ENCODE results near the gene CLDN12.

CLDN12 gene

DNA sequence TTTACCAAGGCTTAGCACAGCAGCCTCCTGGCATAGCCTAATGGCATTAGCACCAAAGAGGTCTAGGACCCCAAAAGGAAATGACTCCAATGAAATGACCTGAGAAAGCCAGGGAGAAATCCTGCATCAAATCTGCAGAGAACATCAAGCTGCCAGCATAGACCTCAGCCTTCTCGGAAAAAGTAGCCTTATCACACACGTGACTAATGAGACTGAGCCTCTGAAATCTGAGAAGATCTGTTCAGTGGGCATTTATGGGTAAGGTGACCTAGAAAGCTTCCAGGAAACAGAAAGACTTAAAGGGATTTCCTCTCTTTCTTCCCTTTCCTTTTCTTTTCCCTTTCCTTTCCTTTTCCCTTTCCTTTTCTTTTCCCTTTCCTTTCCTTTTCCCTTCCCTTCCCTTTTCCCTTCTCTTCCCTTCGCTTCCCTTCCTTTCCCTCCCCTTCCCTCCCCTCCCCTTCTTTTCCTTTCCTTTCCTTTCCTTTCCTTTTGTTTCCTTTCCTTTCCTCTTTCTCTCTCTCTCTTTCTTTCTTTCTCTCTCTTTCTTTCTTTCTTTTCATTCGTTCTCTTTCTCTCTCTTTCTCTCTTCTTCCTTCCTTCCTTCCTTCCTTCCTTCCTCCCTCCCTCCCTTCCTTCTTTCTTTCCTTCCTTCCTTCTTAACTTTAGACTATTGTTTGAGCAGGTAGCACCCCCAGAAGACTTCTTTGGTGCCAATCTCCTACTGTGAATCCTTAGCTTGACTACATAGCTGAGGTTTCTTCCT is 43.1 kb downstream of the CLDN12 start:
- peak overlapping the region; percentile 33 for H2AFZ ChIP-seq (ENCODE audit: low read length)
- no peaks in the 10 kb centered on the region for H3K9me3 ChIP-seq (replicated peaks in 1 of 2; ENCODE audit: control insufficient read depth in 2 of 2, insufficient read depth in 1 of 2, low read depth in 1 of 2, low read length in 2 of 2)
- H2BK12ac ChIP-seq (ENCODE audit: low read length), result no peak overlapping the region
- H2BK120ac ChIP-seq (ENCODE audit: low read depth, low read length), result no peak overlapping the region
- no CpG with 5 or more reads among the region's 4 CpGs for WGBS, 2 donors (ENCODE audit: extremely low coverage in 2 of 2, insufficient read length in 2 of 2, insufficient replicate concordance in 1 of 2)
- H3K27me3 ChIP-seq (ENCODE audit: control insufficient read depth in 3 of 3, insufficient read depth in 3 of 3, low read depth in 1 of 3, low read length in 3 of 3), result no peaks in the 10 kb centered on the region
- no peaks in the 10 kb centered on the region for H3K36me3 ChIP-seq (replicated peaks in 1 of 2; ENCODE audit: control insufficient read depth in 2 of 2, insufficient read depth in 2 of 2, low read length in 2 of 2)
- no peak overlapping the region for H4K91ac ChIP-seq (ENCODE audit: low read depth, low read length, poor library complexity)
- H3K9ac ChIP-seq (ENCODE audit: low read depth, low read length, poor library complexity), result no peak overlapping the region
- H3K4me1 ChIP-seq (ENCODE audit: control insufficient read depth in 2 of 2, insufficient read depth in 1 of 2, low read depth in 1 of 2, low read length in 2 of 2), result no peaks in the 10 kb centered on the region
- H3K14ac ChIP-seq (ENCODE audit: low read length), result no peak overlapping the region
- H3K27ac ChIP-seq (replicated peaks; ENCODE audit: low read length), result no peak overlapping the region
- H2BK15ac ChIP-seq (ENCODE audit: low read length), result no peak overlapping the region
- no peak overlapping the region for H3K18ac ChIP-seq (ENCODE audit: low read length)
- no peak overlapping the region for H3K4me2 ChIP-seq (ENCODE audit: insufficient read depth, low read length, poor library complexity, severe bottlenecking)
- no peaks in the 10 kb centered on the region for H3K79me1 ChIP-seq (ENCODE audit: low read depth, low read length)
- no peak overlapping the region for H3K4me3 ChIP-seq (ENCODE audit: low read length in 2 of 2)
- H3K23ac ChIP-seq (ENCODE audit: low read depth, low read length, poor library complexity), result no peak overlapping the region
- no peak overlapping the region for H3K4ac ChIP-seq (ENCODE audit: low read length)
- H2AK5ac ChIP-seq (ENCODE audit: low read depth, low read length), result no peak overlapping the region
- H2BK5ac ChIP-seq (ENCODE audit: low read length), result no peak overlapping the region
- H4K8ac ChIP-seq (ENCODE audit: low read depth, low read length), result no peak overlapping the region
- no peak for DNase-seq (ENCODE audit: low spot score)

GRCh38 chr7:90453259-90453891 is 50.1 kb downstream of the CLDN12 start:
- DNase-seq (ENCODE audit: low spot score), result no peak
- Histone ChIP-seq H3K18ac (ENCODE audit: low read length) (no peak overlapping the region), H2BK120ac (ENCODE audit: low read depth, low read length) (no peak overlapping the region), H3K23ac (ENCODE audit: low read depth, low read length, poor library complexity) (no peak overlapping the region), H2AK5ac (ENCODE audit: low read depth, low read length) (no peak overlapping the region), H3K4me2 (ENCODE audit: insufficient read depth, low read length, poor library complexity, severe bottlenecking) (no peak overlapping the region), H2AFZ (ENCODE audit: low read length) (no peak overlapping the region), H3K4ac (ENCODE audit: low read length) (no peak overlapping the region), H2BK12ac (ENCODE audit: low read length) (no peak overlapping the region), H4K91ac (ENCODE audit: low read depth, low read length, poor library complexity) (no peak overlapping the region), H3K36me3 (replicated peaks in 1 of 2; ENCODE audit: control insufficient read depth in 2 of 2, insufficient read depth in 2 of 2, low read length in 2 of 2) (no peaks in the 10 kb centered on the region), H3K79me1 (ENCODE audit: low read depth, low read length) (no peaks in the 10 kb centered on the region), H2BK5ac (ENCODE audit: low read length) (no peak overlapping the region), H3K9ac (ENCODE audit: low read depth, low read length, poor library complexity) (no peak overlapping the region), H3K27ac (replicated peaks; ENCODE audit: low read length) (no peak overlapping the region), H3K14ac (ENCODE audit: low read length) (no peak overlapping the region), H4K8ac (ENCODE audit: low read depth, low read length) (no peak overlapping the region), H3K27me3 (ENCODE audit: control insufficient read depth in 3 of 3, insufficient read depth in 3 of 3, low read depth in 1 of 3, low read length in 3 of 3) (no peaks in the 10 kb centered on the region), H3K9me3 (replicated peaks in 1 of 2; ENCODE audit: control insufficient read depth in 2 of 2, insufficient read depth in 1 of 2, low read depth in 1 of 2, low read length in 2 of 2) (no peaks in the 10 kb centered on the region), H3K4me1 (ENCODE audit: control insufficient read depth in 2 of 2, insufficient read depth in 1 of 2, low read depth in 1 of 2, low read length in 2 of 2) (no peaks in the 10 kb centered on the region), H2BK15ac (ENCODE audit: low read length) (no peak overlapping the region), H3K4me3 (ENCODE audit: low read length in 2 of 2) (no peak overlapping the region)

- Histone ChIP-seq H2BK120ac (ENCODE audit: low read depth, low read length) (no peak overlapping the region), H3K36me3 (replicated peaks in 1 of 2; ENCODE audit: control insufficient read depth in 2 of 2, insufficient read depth in 2 of 2, low read length in 2 of 2) (no peaks in the 10 kb centered on the region), H3K14ac (ENCODE audit: low read length) (no peak overlapping the region), H2BK12ac (ENCODE audit: low read length) (no peak overlapping the region), H3K27me3 (ENCODE audit: control insufficient read depth in 3 of 3, insufficient read depth in 3 of 3, low read depth in 1 of 3, low read length in 3 of 3) (no peaks in the 10 kb centered on the region), H3K4me2 (ENCODE audit: insufficient read depth, low read length, poor library complexity, severe bottlenecking) (no peak overlapping the region), H2BK5ac (ENCODE audit: low read length) (no peak overlapping the region), H3K9ac (ENCODE audit: low read depth, low read length, poor library complexity) (no peak overlapping the region), H3K23ac (ENCODE audit: low read depth, low read length, poor library complexity) (no peak overlapping the region), H3K4me3 (ENCODE audit: low read length in 2 of 2) (no peak overlapping the region), H3K79me1 (ENCODE audit: low read depth, low read length) (no peaks in the 10 kb centered on the region), H3K4me1 (ENCODE audit: control insufficient read depth in 2 of 2, insufficient read depth in 1 of 2, low read depth in 1 of 2, low read length in 2 of 2) (no peaks in the 10 kb centered on the region), H4K8ac (ENCODE audit: low read depth, low read length) (no peak overlapping the region), H4K91ac (ENCODE audit: low read depth, low read length, poor library complexity) (no peak overlapping the region), H2AFZ (ENCODE audit: low read length) (no peak overlapping the region), H2AK5ac (ENCODE audit: low read depth, low read length) (no peak overlapping the region), H3K4ac (ENCODE audit: low read length) (no peak overlapping the region), H3K18ac (ENCODE audit: low read length) (no peak overlapping the region), H2BK15ac (ENCODE audit: low read length) (no peak overlapping the region), H3K27ac (replicated peaks; ENCODE audit: low read length) (no peak overlapping the region), H3K9me3 (replicated peaks in 1 of 2; ENCODE audit: control insufficient read depth in 2 of 2, insufficient read depth in 1 of 2, low read depth in 1 of 2, low read length in 2 of 2) (no peaks in the 10 kb centered on the region)
- WGBS, 2 donors (ENCODE audit: extremely low coverage in 2 of 2, insufficient read length in 2 of 2, insufficient replicate concordance in 1 of 2), result no CpG with 5 or more reads among the region's 1 CpG
- DNase-seq (ENCODE audit: low spot score), result no peak
These were observed 50.7 kb downstream of the CLDN12 start for GRCh38 chr7:90453931-90454330.

- no peak overlapping the region for H3K18ac ChIP-seq (ENCODE audit: low read length)
- no peak overlapping the region for H2BK5ac ChIP-seq (ENCODE audit: low read length)
- no peak overlapping the region for H3K9ac ChIP-seq (ENCODE audit: low read depth, low read length, poor library complexity)
- no peak overlapping the region for H2AK5ac ChIP-seq (ENCODE audit: low read depth, low read length)
- H2BK120ac ChIP-seq (ENCODE audit: low read depth, low read length), result no peak overlapping the region
- no peak overlapping the region for H3K27ac ChIP-seq (replicated peaks; ENCODE audit: low read length)
- no peak overlapping the region for H3K4me3 ChIP-seq (ENCODE audit: low read length in 2 of 2)
- no peak overlapping the region for H2BK15ac ChIP-seq (ENCODE audit: low read length)
- H3K23ac ChIP-seq (ENCODE audit: low read depth, low read length, poor library complexity), result no peak overlapping the region
- no peaks in the 10 kb centered on the region for H3K79me1 ChIP-seq (ENCODE audit: low read depth, low read length)
- peak overlapping the region; percentile 82 for H2AFZ ChIP-seq (ENCODE audit: low read length)
- H3K27me3 ChIP-seq (ENCODE audit: control insufficient read depth in 3 of 3, insufficient read depth in 3 of 3, low read depth in 1 of 3, low read length in 3 of 3), result no peaks in the 10 kb centered on the region
- peak; percentile 17 for DNase-seq (ENCODE audit: low spot score)
- H3K4me1 ChIP-seq (ENCODE audit: control insufficient read depth in 2 of 2, insufficient read depth in 1 of 2, low read depth in 1 of 2, low read length in 2 of 2), result no peaks in the 10 kb centered on the region
- no peak overlapping the region for H4K8ac ChIP-seq (ENCODE audit: low read depth, low read length)
- WGBS, 2 donors (ENCODE audit: extremely low coverage in 2 of 2, insufficient read length in 2 of 2, insufficient replicate concordance in 1 of 2), result no CpG with 5 or more reads among the region's 6 CpGs
- no peak overlapping the region for H3K14ac ChIP-seq (ENCODE audit: low read length)
- no peaks in the 10 kb centered on the region for H3K36me3 ChIP-seq (replicated peaks in 1 of 2; ENCODE audit: control insufficient read depth in 2 of 2, insufficient read depth in 2 of 2, low read length in 2 of 2)
- no peak overlapping the region for H3K4me2 ChIP-seq (ENCODE audit: insufficient read depth, low read length, poor library complexity, severe bottlenecking)
- no peak overlapping the region for H3K4ac ChIP-seq (ENCODE audit: low read length)
- no peak overlapping the region for H4K91ac ChIP-seq (ENCODE audit: low read depth, low read length, poor library complexity)
- H3K9me3 ChIP-seq (replicated peaks in 1 of 2; ENCODE audit: control insufficient read depth in 2 of 2, insufficient read depth in 1 of 2, low read depth in 1 of 2, low read length in 2 of 2), result no peaks in the 10 kb centered on the region
- H2BK12ac ChIP-seq (ENCODE audit: low read length), result no peak overlapping the region
These were observed 52.1 kb downstream of the CLDN12 start for GRCh38 chr7:90455163-90456030.
